Measurements from ENCODE around the gene CBL. TPM values are rescaled to one million over a fixed set of nuclear protein-coding genes. Genes with fewer than 3 reads are reported as not detected.

Gene CBL
- total RNA-seq, 1 donor from 2014 or later = 40.5 TPM

- Mint-ChIP-seq H3K27me3 (ENCODE audit: unreplicated experiment) (peaks cover 17% of the 10 kb centered on the region), H3K4me3 (ENCODE audit: unreplicated experiment) (peak overlapping the region; percentile 52), H3K27ac (ENCODE audit: unreplicated experiment) (no peak overlapping the region), H3K9me3 (ENCODE audit: unreplicated experiment) (peaks cover 4% of the 10 kb centered on the region), H3K36me3 (ENCODE audit: unreplicated experiment) (no peaks in the 10 kb centered on the region), H3K4me1 (ENCODE audit: low read depth, unreplicated experiment) (peaks cover 8% of the 10 kb centered on the region)
- DNase-seq = peak; percentile 89
- peak; percentile 99 for TF ChIP-seq CTCF (IDR thresholded peaks at IDR 0.05; ENCODE audit: partially characterized antibody, unreplicated experiment)
Observed at GRCh38 chr11:119339589-119340334, 133.6 kb downstream of the CBL start.

- no peak for TF ChIP-seq CTCF (IDR thresholded peaks at IDR 0.05; ENCODE audit: partially characterized antibody, unreplicated experiment)
- Mint-ChIP-seq H3K27ac (ENCODE audit: unreplicated experiment) (no peak within 1 kb of the TSS), H3K27me3 (ENCODE audit: unreplicated experiment) (peaks cover 17% of the 10 kb centered on the region), H3K36me3 (ENCODE audit: unreplicated experiment) (no peaks in the 10 kb centered on the region), H3K4me1 (ENCODE audit: low read depth, unreplicated experiment) (peaks cover 5% of the 10 kb centered on the region), H3K4me3 (ENCODE audit: unreplicated experiment) (peak within 1 kb of the TSS; percentile 20), H3K9me3 (ENCODE audit: unreplicated experiment) (peaks cover 5% of the 10 kb centered on the region)
- no peak for DNase-seq
Observed at GRCh38 chr11:119340335-119341221, 134.4 kb downstream of the CBL start, which contains the start of gene C1QTNF5. Gene C1QTNF5, minus strand, starts transcription at chr11:119340883. Its CDS starts 486 bp downstream, at chr11:119340397.

- DNase-seq = no peak
Observed at GRCh38 chr11:119341222-119342022, 135.3 kb downstream of the CBL start.

GRCh38 chr11:119342023-119342300 is 135.8 kb downstream of the CBL start:
- H3K27ac Mint-ChIP-seq (ENCODE audit: unreplicated experiment) = no peak overlapping the region
- peaks cover 17% of the 10 kb centered on the region for H3K27me3 Mint-ChIP-seq (ENCODE audit: unreplicated experiment)
- peaks cover 5% of the 10 kb centered on the region for H3K9me3 Mint-ChIP-seq (ENCODE audit: unreplicated experiment)
- H3K4me3 Mint-ChIP-seq (ENCODE audit: unreplicated experiment) = no peak overlapping the region
- TF ChIP-seq CTCF (IDR thresholded peaks at IDR 0.05; ENCODE audit: partially characterized antibody, unreplicated experiment) = no peak
- peaks cover 5% of the 10 kb centered on the region for H3K4me1 Mint-ChIP-seq (ENCODE audit: low read depth, unreplicated experiment)
- DNase-seq = no peak
- no peaks in the 10 kb centered on the region for H3K36me3 Mint-ChIP-seq (ENCODE audit: unreplicated experiment)

More at GRCh38 chr11:119341222-119342022, 135.3 kb downstream of the CBL start:
- TF ChIP-seq CTCF (IDR thresholded peaks at IDR 0.05; ENCODE audit: partially characterized antibody, unreplicated experiment) = no peak
- no peak overlapping the region for H3K27ac Mint-ChIP-seq (ENCODE audit: unreplicated experiment)
- H3K4me3 Mint-ChIP-seq (ENCODE audit: unreplicated experiment) = no peak overlapping the region
- H3K4me1 Mint-ChIP-seq (ENCODE audit: low read depth, unreplicated experiment) = peaks cover 5% of the 10 kb centered on the region
- no peaks in the 10 kb centered on the region for H3K36me3 Mint-ChIP-seq (ENCODE audit: unreplicated experiment)
- H3K9me3 Mint-ChIP-seq (ENCODE audit: unreplicated experiment) = peaks cover 5% of the 10 kb centered on the region
- H3K27me3 Mint-ChIP-seq (ENCODE audit: unreplicated experiment) = peaks cover 17% of the 10 kb centered on the region

Measured in glutamatergic neuron (in vitro differentiated cells).